OCI-LY7 (cell line): Measurements from ENCODE around the gene DIAPH2. TPM values are rescaled to one million over a fixed set of nuclear protein-coding genes. Genes with fewer than 3 reads are reported as not detected.

ENCODE experiments used
- BruUV-seq: library from RNA; stranded (reverse); fragments of 400-500 nt; replicated peaks from 2 replicates; lab custom pipeline; 2021; lab: Mats Ljungman, UMichigan
- CTCF ChIA-PET: fragments of 300-600 bp; sonication (Branson Sonifier 250); formaldehyde crosslinking; loops from one replicate; lab custom pipeline; 2022; ENCODE audit warnings: antibody characterized with exemption; ENCODE audit not compliant: unreplicated experiment; lab: Charles Lee
- POLR2A ChIA-PET: fragments of 300-600 bp; sonication (Branson Sonifier 250); formaldehyde crosslinking; loops from one replicate; lab custom pipeline; 2022; ENCODE audit warnings: antibody characterized with exemption; lab: Charles Lee
- DNase-seq: peaks from one replicate; pipeline ENCODE4 v3.0.0-alpha.2; 2015; ENCODE audit warnings: low spot score
- H2AFZ ChIP-seq: fragments of 200-600 bp; sonication (generic), shearing (Covaris generic); 2 replicates; pipeline ENCODE4 v1.6.1; 2014; ENCODE audit warnings: mild to moderate bottlenecking, antibody characterized with exemption, low read length, moderate library complexity
- H3K27ac ChIP-seq: fragments of 200-600 bp; sonication (generic); 2 replicates; pipeline ENCODE4 v1.5.1; 2014; ENCODE audit warnings: mixed run types, low read depth, mild to moderate bottlenecking, moderate library complexity, low read length, inconsistent platforms; ENCODE audit not compliant: poor library complexity, severe bottlenecking
- H3K36me3 ChIP-seq: fragments of 200-600 bp; sonication (generic); 2 replicates; pipeline ENCODE4 v1.6.1; 2014; ENCODE audit warnings: mild to moderate bottlenecking, antibody characterized with exemption, low read length, moderate library complexity, mixed read lengths; ENCODE audit not compliant: insufficient read depth
- H3K4me1 ChIP-seq: fragments of 200-600 bp; sonication (generic); 2 replicates; pipeline ENCODE4 v1.5.1; 2014; ENCODE audit warnings: mild to moderate bottlenecking, low read length; ENCODE audit not compliant: insufficient read depth, poor library complexity, severe bottlenecking
- H3K4me2 ChIP-seq: fragments of 200-600 bp; sonication (generic); 2 replicates; pipeline ENCODE4 v1.6.1; 2014; ENCODE audit warnings: mild to moderate bottlenecking, low read length
- H3K4me3 ChIP-seq: fragments of 200-600 bp; sonication (generic); 2 replicates; pipeline ENCODE4 v1.5.1; 2014; ENCODE audit warnings: mild to moderate bottlenecking, low read depth, low read length; ENCODE audit not compliant: poor library complexity, severe bottlenecking
- H3K79me2 ChIP-seq: fragments of 200-600 bp; sonication (generic); 2 replicates; pipeline ENCODE4 v1.6.1; 2016; ENCODE audit warnings: low read depth, mild to moderate bottlenecking, low read length, moderate library complexity, mixed read lengths; ENCODE audit not compliant: insufficient read depth
- H3K9me2 ChIP-seq: fragments of 200-600 bp; sonication (generic); 2 replicates; pipeline ENCODE4 v1.6.1; 2016; ENCODE audit warnings: mild to moderate bottlenecking, low read length, mixed read lengths; ENCODE audit not compliant: insufficient read depth
- H3K9me3 ChIP-seq: fragments of 200-600 bp; sonication (generic); 2 replicates; pipeline ENCODE4 v1.6.1; 2014; ENCODE audit warnings: mild to moderate bottlenecking, mixed run types, low read length, mixed read lengths
- H4K20me1 ChIP-seq: fragments of 200-600 bp; sonication (generic); 2 replicates; pipeline ENCODE4 v1.6.1; 2014; ENCODE audit warnings: mild to moderate bottlenecking, antibody characterized with exemption, low read length, moderate library complexity, mixed read lengths; ENCODE audit not compliant: insufficient read depth
- EZH2phosphoT487 ChIP-seq: fragments of 200-600 bp; sonication (generic); IDR thresholded peaks from 2 replicates; pipeline ENCODE4 v1.6.1; 2018; ENCODE audit warnings: low read depth, borderline replicate concordance, mild to moderate bottlenecking, mixed run types, antibody characterized with exemption, low read length, moderate library complexity, mixed read lengths
- intact Hi-C: fragments of 100-400 bp; cut with micrococcal nuclease; formaldehyde crosslinking; loops from one replicate; pipeline ENCODE4 v1.10.0; 2022; ENCODE audit not compliant: unreplicated experiment
- total RNA-seq, 2 experiments: library from RNA; depleted of rRNA in 1 of 2; stranded (reverse); fragments of >200 nt in 1 of 2; shearing (Covaris generic) in 1 of 2; gene quantifications; 2 replicates each; pipeline ENCODE4 v1.2.3, GENCODE V29; 2014 to 2022
- TF ChIP-seq, protein P1 (sequence below): fragments of 200-600 bp; sonication (generic); conservative IDR thresholded peaks from 2 replicates; pipeline ENCODE4 v1.5.1; 2014; ENCODE audit warnings: mild to moderate bottlenecking, antibody characterized with exemption, low read length, moderate library complexity, mixed read lengths

The DIAPH2 gene
- total RNA-seq, 2 experiments from 2014 or later, result 21.3 to 21.5 TPM

- intact Hi-C loops, result no loop called here
Measured at GRCh38 chrX:97538745-97539144, 854.1 kb downstream of the DIAPH2 start.

DNA sequence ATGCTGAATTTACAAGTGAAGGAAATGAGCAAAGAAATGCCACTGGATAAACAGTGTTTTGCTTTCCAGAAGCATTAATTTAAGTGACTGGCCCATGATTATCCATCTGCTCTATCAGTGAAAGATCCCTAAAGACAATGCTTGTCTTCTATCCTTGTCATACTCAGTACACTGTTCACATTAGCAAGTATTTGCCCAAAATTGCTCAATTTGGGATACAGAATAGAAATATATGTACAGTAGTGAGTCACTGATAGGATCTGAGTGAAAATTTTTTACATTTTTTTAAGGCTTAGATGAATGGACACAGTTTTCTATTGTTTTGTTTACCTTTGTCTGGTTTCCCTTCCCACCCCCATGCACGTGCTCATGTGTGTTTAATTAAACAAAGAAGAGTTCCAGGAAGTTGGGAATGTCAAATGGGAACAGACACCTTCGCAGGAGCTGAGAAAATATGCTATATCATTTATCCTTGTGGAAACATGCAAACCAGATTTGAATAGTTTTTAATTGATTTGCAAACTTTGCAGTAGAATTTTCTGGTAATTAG lies 855.4 kb downstream of the DIAPH2 start:
- intact Hi-C loops, result no loop called here
- H3K9me2 ChIP-seq, result no peaks in the 10 kb centered on the region
- no TSS peak for BruUV-seq
- H3K36me3 ChIP-seq, result no peaks in the 10 kb centered on the region
- ChIA-PET CTCF (no interaction called here), POLR2A (interaction anchor here (0.6 kb wide), 1 partner anchor 16 kb away, joined by 3 read pairs; no protein-coding TSS in a partner anchor)
- no peak overlapping the region for H3K27ac ChIP-seq
- no peak overlapping the region for H2AFZ ChIP-seq
- no peak overlapping the region for H3K4me3 ChIP-seq
- DNase-seq, result no peak
- H3K9me3 ChIP-seq, result no peaks in the 10 kb centered on the region
- H3K4me1 ChIP-seq, result no peaks in the 10 kb centered on the region
- TF ChIP-seq, protein P1, sequence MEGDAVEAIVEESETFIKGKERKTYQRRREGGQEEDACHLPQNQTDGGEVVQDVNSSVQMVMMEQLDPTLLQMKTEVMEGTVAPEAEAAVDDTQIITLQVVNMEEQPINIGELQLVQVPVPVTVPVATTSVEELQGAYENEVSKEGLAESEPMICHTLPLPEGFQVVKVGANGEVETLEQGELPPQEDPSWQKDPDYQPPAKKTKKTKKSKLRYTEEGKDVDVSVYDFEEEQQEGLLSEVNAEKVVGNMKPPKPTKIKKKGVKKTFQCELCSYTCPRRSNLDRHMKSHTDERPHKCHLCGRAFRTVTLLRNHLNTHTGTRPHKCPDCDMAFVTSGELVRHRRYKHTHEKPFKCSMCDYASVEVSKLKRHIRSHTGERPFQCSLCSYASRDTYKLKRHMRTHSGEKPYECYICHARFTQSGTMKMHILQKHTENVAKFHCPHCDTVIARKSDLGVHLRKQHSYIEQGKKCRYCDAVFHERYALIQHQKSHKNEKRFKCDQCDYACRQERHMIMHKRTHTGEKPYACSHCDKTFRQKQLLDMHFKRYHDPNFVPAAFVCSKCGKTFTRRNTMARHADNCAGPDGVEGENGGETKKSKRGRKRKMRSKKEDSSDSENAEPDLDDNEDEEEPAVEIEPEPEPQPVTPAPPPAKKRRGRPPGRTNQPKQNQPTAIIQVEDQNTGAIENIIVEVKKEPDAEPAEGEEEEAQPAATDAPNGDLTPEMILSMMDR, result no peak
- no peak for TF ChIP-seq EZH2phosphoT487
- no peaks in the 10 kb centered on the region for H3K79me2 ChIP-seq
- H3K4me2 ChIP-seq, result no peak overlapping the region
- no peaks in the 10 kb centered on the region for H4K20me1 ChIP-seq

More at GRCh38 chrX:97538745-97539144, 854.1 kb downstream of the DIAPH2 start:
- POLR2A ChIA-PET, result interaction anchor here (1.2 kb wide), 1 partner anchor 9 kb away, joined by 3 read pairs; no protein-coding TSS in a partner anchor
- H3K9me3 ChIP-seq, result no peaks in the 10 kb centered on the region
- H2AFZ ChIP-seq, result no peak overlapping the region
- no peaks in the 10 kb centered on the region for H3K9me2 ChIP-seq
- CTCF ChIA-PET, result no interaction called here
- H3K27ac ChIP-seq, result no peak overlapping the region
- H3K4me3 ChIP-seq, result no peak overlapping the region
- H3K36me3 ChIP-seq, result no peaks in the 10 kb centered on the region
- H3K4me2 ChIP-seq, result no peak overlapping the region
- H3K79me2 ChIP-seq, result no peaks in the 10 kb centered on the region
- no peaks in the 10 kb centered on the region for H3K4me1 ChIP-seq
- DNase-seq, result no peak
- no peaks in the 10 kb centered on the region for H4K20me1 ChIP-seq
- TF ChIP-seq, protein P1, result no peak
- no peak for TF ChIP-seq EZH2phosphoT487
- no TSS peak for BruUV-seq

GRCh38 chrX:97547877-97548578 lies 863.4 kb downstream of the DIAPH2 start:
- POLR2A ChIA-PET, result no interaction called here
- no peak overlapping the region for H3K4me2 ChIP-seq

More at GRCh38 chrX:97547877-97548578, 863.4 kb downstream of the DIAPH2 start:
- no TSS peak for BruUV-seq
- Histone ChIP-seq H2AFZ (no peak overlapping the region), H3K9me2 (no peaks in the 10 kb centered on the region), H3K4me1 (no peaks in the 10 kb centered on the region), H3K27ac (no peak overlapping the region), H3K36me3 (no peaks in the 10 kb centered on the region), H3K9me3 (no peaks in the 10 kb centered on the region), H3K79me2 (no peaks in the 10 kb centered on the region), H3K4me3 (no peak overlapping the region), H4K20me1 (no peaks in the 10 kb centered on the region)
- TF ChIP-seq EZH2phosphoT487, result no peak
- TF ChIP-seq, protein P1, result no peak
- DNase-seq, result no peak
- CTCF ChIA-PET, result no interaction called here
- intact Hi-C loops, result no loop called here
